ENCODE measurements around the gene MED6.

- no peak for TF ChIP-seq CTCF (IDR thresholded peaks at IDR 0.05)
- TF ChIP-seq TEAD1 (CRISPR knock-in tag; IDR thresholded peaks at IDR 0.05): no peak
- no peak for TF ChIP-seq HMGXB4 (CRISPR knock-in tag; IDR thresholded peaks at IDR 0.05)
- TF ChIP-seq JUN (CRISPR knock-in tag; IDR thresholded peaks at IDR 0.05): no peak
- no peak for TF ChIP-seq MAX (CRISPR knock-in tag; IDR thresholded peaks at IDR 0.05)
- no peak for TF ChIP-seq ELF4 (CRISPR knock-in tag; IDR thresholded peaks at IDR 0.05; ENCODE audit: low read depth)
- no peak for TF ChIP-seq NR1H2 (CRISPR knock-in tag; IDR thresholded peaks at IDR 0.05)
- no peak for TF ChIP-seq USF1 (CRISPR knock-in tag; IDR thresholded peaks at IDR 0.05)
- TF ChIP-seq ZNF281 (CRISPR knock-in tag; IDR thresholded peaks at IDR 0.05): no peak
- TF ChIP-seq ZMAT4 (CRISPR knock-in tag; IDR thresholded peaks at IDR 0.05): no peak
- TF ChIP-seq SMAD3 (CRISPR knock-in tag; IDR thresholded peaks at IDR 0.05; ENCODE audit: borderline replicate concordance): no peak
- TF ChIP-seq NFE2L1 (CRISPR knock-in tag; IDR thresholded peaks at IDR 0.05): no peak
- TF ChIP-seq FOXJ3 (CRISPR knock-in tag; IDR thresholded peaks at IDR 0.05; ENCODE audit: borderline replicate concordance): no peak
These were observed 23.6 kb downstream of the MED6 start for GRCh38 chr14:70576891-70577290.

Measured in WTC11 (cell line).